ENCODE results near the gene ZNF235.
"Not testable (repeated sequence)": the region's sequence is repeated elsewhere in the genome, so short reads cannot be mapped to it uniquely, and the experiment has no call there.

Gene ZNF235

DNA sequence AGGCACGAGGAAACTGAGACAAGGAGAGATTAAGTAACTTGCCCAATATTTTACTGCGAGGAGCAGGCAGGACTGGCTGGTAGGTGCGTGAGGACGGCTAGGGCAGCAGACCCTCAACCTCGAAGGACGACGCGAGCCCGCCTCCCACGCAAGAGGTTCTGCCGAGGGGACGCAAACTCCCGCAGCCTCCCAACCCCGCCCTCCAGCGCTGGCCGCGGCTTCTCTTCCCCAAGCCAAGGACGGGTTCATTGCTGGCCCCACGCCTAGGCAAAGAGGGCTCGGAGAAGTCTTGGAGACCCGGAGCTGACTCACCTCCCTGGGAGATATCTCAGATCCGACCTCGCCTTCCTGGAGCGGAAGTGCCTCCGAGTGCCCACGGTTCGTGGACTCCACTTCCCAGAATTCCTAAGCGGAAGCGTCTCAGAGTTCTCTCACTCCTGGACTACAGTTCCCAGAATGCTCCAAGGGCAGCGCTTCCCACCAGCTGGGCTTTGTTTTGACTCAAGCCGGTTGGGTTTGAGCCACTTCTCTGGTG lies at the start of gene ZNF235:
TSS of gene ZNF235 (minus strand) at position 367 of the 535 bp plus-strand sequence. CDS start 1,621 bp downstream, outside the sequence.
- DNase-seq (ENCODE audit: low spot score): peak; percentile 78

DNA sequence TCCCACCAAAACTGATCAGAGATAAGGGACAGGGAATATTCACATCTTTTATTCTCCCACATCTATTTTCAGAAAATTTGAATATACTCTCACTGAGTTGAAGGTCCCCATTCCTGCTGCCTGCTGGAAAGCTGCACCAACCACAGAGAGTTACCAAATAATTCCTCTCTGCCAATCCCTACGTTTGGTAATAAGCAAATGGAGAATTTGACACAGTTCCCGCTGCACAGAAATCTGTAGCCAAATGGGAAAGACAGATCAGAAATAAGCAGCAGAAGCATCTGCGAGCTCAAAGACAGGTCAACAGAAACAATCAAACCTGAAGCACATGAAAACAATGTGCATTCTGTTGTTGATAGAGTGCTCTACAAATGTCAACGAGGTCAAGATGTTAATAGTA lies 41.7 kb upstream of the ZNF235 start:
- DNase-seq (ENCODE audit: low spot score): no peak

DNA sequence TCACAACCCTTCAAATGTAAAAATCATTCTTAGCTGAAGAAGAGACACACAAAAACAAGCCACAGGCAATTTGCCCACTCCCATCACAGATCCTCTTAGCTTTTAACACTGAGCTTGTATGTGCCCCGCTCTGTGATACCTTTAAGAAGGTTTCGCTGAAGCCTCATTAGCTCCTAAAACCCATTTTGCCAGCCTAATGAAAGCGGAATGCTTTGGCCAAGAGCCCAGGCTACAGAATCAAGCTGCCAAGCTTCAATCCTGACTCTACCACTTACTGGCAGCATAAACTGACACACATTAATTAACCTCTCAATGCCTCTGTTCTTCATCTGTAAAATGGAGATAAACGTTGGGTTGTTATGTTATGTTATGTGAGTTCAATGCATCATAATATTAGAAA lies 41.1 kb upstream of the ZNF235 start:
- no peak for DNase-seq (ENCODE audit: low spot score)

DNA sequence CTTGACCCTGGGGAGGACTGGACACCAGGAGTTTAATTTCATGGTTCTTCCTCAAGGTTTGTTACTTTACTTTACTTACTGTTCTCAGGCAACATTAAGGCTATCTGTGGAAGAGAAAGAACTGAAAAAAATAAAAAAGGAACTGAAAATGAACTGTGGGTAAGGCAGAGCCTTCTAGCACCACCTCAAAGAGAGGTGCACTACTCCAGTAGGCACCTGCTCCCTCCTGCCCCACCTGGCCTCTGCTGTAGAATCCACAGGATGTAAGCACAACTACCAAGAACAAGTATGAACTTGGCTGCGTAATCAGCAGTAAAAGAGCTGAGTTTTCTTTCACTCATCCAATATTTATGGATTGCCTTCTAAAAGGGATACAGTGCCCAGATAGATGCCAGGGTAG lies 39.4 kb upstream of the ZNF235 start:
- no peak for DNase-seq (ENCODE audit: low spot score)

DNA sequence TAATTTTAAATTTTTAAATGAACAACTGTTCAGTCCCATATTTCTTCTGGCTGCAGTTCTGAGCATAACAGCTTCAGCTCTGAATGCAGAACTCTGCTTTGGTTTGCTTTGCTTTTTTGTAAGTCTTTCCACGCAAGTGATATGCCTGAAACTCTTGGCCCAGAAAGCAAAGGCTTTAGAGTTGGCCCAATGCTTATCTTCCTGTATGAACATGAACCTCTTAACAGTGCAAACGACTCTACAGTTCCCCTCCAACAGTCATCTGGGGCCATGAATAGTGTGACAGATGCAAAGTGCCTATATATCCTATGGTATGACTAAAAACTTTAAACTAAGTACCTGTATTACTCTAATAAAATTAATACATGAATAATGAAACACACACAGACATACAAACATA lies 37.0 kb upstream of the ZNF235 start:
- DNase-seq (ENCODE audit: low spot score): no peak

DNA sequence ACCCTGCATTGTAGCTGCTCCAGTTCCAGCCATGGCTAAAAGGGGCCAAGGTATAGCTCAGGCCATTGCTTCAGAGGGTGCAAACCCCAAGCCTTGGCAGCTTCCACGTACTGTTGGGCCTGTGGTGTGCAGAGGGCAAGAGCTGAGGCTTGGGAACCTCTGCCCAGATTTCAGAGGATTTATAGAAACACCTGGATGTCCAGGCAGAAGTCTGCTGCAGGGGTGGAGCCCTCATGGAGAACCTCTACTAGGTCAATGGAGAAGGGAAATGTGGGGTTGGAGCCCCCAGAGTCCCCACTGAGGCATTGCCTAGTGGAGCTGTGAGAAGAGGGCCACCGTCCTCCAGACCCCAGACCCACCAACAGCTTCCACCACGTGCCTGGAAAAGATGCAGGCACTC lies 29.8 kb upstream of the ZNF235 start:
- DNase-seq (ENCODE audit: low spot score): not testable (repeated sequence)

DNA sequence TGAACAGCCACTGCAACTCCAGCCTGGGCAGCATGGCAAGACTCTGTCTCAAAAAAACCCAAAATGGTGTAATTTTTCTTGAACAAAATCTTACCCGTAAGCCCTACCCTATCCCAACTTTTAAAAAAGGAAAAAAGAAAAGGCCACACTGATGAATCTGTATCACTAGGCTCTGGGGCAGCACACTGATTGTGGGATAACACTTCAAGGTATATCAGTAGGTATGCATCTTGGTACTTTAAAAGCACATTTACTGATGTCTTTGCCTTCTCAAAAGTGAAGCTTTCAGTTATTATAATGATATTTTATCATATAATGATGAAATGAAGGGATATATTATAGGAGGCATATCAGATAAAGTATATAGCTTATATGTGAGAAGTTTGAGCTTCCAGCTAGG lies 27.3 kb upstream of the ZNF235 start:
- no peak for DNase-seq (ENCODE audit: low spot score)

DNA sequence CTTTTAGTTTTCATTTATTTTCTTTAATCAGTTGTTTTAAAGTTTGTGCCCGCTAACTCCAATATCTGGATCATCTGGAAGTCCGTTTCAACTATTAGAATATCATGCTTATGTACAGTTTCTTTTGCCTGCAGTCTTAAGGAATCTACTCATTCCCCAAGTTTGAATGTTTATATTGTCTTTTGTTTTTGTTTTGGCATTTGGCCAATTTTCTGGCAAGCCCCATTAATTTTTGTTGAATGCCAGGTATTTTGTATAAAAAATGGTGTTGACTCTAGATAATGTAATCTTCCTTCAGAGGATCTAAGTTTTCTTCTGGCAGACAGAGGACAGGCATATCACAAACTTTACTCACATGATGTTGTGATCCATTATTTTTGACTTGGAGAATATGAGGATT lies 11.1 kb upstream of the ZNF235 start:
- DNase-seq (ENCODE audit: low spot score): no peak

DNA sequence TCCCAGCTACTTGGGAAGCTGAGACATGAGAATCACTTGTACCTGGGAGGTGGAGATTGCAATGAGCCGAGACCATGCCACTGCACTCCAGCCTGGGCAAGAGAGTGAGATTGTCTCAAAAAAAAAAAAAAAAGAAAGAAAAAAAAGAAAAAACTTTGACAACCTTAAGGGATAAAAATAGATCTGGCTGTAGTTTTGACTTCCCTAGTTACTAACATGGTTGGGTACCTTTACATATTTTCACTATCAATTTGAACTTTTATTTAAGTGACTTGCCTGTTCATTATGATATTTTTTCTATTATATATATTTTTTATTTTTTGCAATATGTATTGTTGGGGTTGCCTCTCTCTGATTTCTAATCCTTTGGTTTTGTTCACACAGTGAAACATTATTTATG lies 8.4 kb upstream of the ZNF235 start:
- no peak for DNase-seq (ENCODE audit: low spot score)

DNA sequence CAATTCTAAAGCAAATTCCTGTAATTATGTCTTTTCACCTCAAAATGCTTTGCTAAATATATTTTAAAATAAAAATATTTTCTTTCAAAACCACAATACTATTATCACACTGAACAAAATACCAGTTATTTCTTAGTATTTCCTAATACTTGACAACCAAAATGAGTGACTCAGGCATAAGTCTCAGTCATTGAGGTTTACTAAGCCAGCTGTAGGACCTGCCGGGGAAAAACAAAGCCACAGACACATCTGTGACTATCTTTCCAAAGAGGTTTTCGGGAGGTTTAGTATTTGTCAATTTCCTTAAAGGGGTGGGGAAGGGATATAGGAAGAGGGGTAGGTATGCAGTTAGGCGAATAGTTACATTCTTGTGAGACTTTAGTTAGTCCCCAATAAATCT lies 3.2 kb upstream of the ZNF235 start:
- no peak for DNase-seq (ENCODE audit: low spot score)

DNA sequence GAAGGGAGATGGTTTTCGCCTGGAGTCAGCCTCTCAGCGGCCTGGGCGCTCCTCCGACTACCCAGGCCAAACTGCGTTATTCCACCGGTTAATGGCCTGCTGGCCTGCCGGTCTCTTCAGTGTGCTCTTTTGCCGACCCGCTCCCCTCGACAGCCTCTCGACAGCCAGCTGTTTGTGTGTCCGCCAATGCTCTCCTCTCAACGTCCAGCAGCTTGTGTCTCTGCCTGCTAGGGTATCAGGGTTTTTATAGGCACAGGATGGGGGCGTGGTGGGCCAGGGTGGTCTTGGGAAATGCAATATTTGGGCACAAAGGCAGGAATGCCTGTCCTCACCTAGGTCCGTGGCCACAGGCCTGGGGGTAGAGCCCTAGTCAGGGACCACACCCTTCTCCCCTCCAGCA lies 1.5 kb upstream of the ZNF235 start:
- no peak for DNase-seq (ENCODE audit: low spot score)

DNA sequence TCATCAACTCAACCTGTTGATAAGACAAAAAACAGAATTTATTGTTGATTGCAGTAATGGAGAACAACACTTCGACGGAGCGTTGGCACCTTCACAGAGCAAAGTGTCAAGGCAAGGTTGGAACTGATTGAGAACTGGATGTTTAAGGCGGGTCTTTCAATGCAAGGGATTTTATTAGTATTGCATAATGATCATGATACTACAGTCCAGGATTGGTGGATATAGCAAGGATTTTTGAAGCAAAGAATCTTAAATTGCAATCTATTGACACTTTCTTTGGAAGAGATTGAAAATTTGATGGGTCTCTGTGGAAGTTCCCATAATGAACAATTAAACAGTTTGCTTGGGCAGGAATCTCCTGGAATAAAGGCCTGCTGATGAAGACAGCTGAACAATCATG lies 632 bp upstream of the ZNF235 start:
- DNase-seq (ENCODE audit: low spot score): no peak

DNA sequence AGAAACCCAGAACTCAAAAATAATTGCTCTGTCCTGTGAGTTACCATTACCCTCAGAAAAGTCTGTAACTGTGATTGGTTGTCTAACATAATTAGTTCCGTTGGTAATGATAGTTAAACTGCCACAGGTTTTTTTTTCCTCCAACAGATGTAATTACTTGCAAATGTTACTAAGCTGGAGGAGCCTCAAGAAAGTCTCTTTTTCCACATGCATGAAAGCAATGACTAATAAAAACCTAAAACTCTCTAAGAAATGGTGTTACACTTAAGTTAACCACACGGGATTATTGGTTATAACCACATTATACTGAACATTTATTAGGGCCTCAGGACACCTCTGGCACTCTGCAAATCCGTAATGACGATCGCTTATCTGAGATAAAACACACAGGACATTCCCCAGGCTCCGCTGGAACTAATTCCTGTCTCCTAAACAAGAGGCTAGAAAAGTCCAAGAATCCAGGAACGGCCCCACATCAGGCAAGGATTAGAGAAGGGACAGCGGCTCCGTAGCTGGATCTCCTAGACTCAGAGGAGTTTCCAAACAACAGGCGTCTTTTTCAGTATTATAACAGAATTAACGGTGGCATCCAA lies 753 bp downstream of the ZNF235 start:
- DNase-seq (ENCODE audit: low spot score): peak; percentile 0

DNA sequence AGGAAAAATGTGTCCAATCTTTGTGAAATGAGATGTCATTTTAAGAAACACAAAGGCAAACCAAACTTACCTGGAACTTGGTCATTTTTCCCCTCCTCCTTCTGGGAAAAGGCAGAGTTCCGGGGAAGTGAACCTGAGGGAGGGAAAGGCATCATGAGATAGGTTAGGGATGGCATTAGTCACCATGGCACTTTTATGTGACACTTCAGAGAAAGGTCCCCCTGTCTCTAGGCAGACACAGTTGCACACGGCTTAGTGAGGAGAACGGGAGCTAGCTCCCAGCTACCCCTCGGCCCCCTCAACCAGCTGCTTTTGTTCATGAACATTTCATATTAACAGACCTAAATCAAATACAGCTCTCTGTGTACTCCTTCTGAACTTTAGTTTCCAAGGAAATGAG lies 1.5 kb downstream of the ZNF235 start:
- no peak for DNase-seq (ENCODE audit: low spot score)

DNA sequence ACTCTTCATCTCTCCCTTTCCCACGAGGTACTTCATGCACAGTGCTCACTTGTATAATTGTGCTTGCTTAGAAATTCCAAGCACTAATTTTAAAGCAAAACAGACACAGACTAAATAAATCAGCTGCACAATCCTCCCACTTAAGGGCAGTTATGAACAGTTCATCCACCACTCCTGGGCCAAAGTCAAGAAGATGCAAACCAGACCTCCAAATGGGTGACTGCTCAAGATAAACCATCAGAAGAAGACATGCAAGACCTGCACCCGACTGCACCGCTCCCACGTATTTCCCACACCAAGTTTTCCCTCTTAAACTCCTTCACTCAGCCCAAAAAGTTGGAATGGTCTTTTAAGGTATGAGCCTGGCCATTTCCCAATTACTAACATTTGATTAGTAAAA lies 19.9 kb downstream of the ZNF235 start:
- DNase-seq (ENCODE audit: low spot score): no peak

DNA sequence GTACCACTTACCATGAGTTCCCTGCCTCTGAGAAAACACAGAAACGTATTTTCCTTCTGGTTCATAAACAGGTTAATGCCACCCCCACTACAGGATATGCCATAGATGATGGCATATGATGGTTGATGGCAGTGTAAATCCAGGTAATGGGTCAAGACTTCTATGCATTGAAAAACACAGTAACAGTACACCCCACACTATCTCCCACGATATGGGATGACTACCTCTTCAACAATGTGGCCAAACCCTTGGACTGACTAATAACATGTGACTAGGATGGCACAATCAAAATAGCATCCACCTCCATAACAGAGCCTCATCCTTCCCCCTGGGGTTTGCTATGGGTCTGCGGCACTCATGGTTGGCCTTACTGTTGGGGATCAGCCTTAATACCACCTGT lies 22.0 kb downstream of the ZNF235 start:
- no peak for DNase-seq (ENCODE audit: low spot score)

DNA sequence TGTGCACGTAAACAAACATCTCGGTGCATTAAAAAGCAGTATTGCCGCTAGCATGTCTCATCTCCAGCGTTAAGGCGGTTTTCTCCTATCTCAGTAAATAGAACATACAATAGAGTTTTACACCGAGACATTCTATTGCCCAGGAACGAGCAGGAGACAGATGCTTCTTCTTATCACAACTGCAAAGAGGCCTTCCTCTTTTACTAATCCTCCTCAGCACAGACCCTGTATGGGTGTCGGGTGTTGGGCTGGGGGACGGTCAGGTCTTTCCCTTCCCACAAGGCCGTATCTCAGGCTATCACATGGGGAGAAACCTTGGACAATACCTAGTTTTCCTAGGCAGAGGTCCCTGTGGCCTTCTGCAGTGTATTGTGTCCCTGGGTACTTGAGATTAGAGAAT lies 23.9 kb downstream of the ZNF235 start:
- DNase-seq (ENCODE audit: low spot score): no peak

DNA sequence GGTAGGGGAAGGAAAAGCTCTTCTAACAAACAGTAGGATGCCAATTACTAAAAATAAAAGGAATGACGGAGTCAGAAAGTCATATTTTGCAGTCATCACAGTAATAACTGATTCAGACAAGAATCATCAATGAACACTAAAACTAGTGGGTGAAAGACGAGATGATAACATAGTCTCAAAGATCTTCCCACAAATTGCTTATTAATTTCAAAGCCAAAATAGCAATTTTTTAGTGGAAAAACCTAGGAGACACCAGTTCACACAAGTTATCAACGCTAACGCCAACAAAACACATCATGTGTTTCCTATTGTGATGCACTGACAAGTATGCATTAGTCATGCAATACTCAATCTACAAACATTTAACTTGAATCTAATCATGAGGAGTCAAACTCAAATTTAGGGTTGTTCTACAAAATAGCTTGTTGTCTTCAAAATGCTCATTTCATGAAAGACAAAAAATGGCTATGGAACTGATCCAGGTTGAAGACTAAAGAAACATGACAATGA lies 26.6 kb downstream of the ZNF235 start:
- no peak for DNase-seq (ENCODE audit: low spot score)

DNA sequence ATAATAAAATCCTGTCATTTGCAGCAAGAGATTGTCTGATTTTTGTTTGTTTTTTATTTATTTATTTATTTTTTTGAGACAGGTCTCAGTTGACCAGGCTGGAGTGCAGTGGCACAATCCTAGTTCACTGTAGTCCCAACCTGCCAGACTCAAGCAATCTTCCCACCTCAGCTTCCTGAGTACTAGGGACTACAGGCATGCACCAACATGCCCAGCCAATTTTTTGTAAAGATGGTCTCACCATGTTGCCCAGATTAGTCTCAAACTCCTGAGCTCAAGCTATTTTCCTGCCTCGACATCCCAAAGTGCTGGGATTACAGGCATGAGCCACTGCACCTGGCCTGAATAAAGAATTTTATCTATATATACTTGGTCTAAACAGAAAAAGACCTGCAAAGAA lies 27.5 kb downstream of the ZNF235 start:
- DNase-seq (ENCODE audit: low spot score): no peak

DNA sequence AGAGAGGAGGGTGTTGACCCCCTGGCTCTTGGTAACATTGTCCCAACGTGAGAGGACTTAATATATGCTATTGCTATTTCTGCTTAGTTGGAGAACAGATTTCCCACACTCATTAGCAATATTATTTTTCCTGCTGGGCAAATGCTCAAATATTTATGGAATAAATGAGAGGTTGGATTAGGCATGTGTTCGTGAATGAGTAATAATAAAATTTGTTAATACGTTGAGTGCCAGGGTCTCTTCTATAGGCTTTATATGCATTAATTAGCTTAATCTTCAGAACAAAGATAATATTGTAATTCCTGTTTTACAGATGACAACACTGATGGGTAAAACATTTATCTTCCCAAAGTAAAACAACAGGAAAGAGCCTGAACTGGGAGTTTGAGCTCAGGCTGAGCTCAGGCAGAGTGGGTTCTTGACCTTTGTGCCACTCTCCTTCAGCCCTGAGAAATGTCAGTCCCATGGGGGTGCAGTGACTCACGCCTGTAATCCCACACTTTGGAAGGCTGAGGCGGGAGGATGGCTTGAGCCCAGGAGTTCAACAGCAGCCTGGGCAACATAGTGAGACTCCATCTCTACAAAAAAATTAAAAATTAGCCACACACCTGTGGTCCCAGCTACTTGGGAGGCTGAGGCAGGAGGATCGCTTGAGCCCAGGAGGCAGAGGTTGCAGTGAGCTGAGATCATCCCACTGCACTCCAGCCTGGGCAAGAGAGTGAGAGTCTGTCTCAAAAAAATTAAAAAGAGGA lies 44.0 kb downstream of the ZNF235 start:
- no peak for DNase-seq (ENCODE audit: low spot score)

DNA sequence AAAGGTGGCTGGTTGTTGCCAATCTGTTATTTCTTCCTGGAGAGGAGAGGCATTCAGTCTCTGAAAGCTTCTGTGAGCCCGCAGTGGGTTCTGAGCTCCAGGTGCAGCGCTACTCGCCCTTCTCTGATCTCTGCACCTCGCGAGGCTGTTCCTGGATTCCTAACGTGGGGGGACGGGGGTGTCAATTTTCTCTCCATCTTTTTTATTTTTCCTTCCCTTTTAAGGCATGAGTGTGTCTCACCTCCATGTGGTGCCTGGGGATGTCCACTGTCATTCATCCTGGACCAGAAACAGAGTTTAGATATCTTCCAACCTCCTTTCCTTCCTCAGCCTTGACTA lies 44.5 kb downstream of the ZNF235 start:
- no peak for DNase-seq (ENCODE audit: low spot score)

DNA sequence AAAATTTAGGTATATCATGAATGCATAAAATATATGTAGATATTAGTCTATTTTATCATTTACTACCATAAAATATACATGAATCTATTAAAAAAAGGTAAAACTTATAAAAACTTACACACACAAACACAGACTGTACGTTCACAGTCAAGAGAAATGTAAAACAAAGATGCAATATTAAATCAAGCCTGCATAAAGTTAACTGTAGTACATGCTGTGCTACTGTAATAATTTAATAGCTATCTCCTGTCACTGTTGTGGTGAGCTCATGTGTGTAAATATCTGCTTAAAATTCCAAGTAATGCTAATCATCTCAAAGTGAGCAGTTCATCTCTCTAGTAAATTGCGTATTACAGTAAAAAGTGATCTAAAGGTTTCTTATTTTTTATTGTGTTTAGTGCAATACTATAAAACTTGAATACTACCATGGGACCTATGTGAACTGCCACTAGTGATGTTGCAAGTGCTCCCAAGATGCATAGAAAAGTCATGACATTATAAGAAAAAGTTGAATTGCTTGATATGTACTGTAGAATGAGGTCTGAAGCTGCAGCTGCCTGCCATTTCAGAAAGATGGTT lies 45.9 kb downstream of the ZNF235 start:
- DNase-seq (ENCODE audit: low spot score): no peak

DNA sequence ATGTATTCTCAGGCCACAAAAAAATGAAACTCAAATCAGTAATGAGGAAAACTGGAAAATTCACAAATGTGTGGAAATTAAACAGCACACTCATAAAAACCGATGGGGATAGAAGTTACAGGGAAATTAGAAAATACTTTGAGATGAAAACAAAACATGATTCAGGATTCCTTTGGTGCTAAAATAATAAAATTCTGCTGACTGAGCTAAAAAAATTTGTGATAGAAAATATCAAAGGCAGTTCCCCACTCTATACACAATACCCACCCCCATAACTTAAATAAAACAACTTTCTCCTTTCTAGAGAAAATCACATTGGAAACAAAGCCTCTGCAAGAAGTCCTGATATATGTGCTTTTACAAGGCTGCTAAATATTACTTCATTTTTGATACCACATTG lies 46.7 kb downstream of the ZNF235 start:
- DNase-seq (ENCODE audit: low spot score): no peak
